Endothelial cell of umbilical vein (primary cell): ENCODE results near the gene CLDND1. TPM values are rescaled to one million over a fixed set of nuclear protein-coding genes. Genes with fewer than 3 reads are reported as not detected.

Source experiments
- BruUV-seq: library from RNA; stranded (reverse); fragments of 400-500 nt; replicated peaks from 2 replicates; lab custom pipeline; 2021; lab: Mats Ljungman, UMichigan
- CTCF ChIA-PET: fragments of 300-600, 350-600 bp; sonication (Branson Sonifier 250); formaldehyde crosslinking; loops from one replicate; lab custom pipeline; 2021; ENCODE audit warnings: antibody characterized with exemption, inconsistent platforms; lab: Charles Lee
- POLR2A ChIA-PET: fragments of 300-600, 350-600 bp; sonication (Branson Sonifier 250); formaldehyde crosslinking; loops from one replicate; lab custom pipeline; 2021; ENCODE audit warnings: antibody characterized with exemption, inconsistent platforms; lab: Charles Lee
- DNase-seq: peaks from one replicate; pipeline ENCODE4 v3.0.0-alpha.2; 2011; ENCODE audit warnings: low read depth, low spot score
- FAIRE-seq: peaks from 2 replicates; lab custom pipeline; 2011; peaks lifted over from hg19 to GRCh38; lab: Jason Lieb, UNC
- H2AFZ ChIP-seq: 2 replicates; pipeline ENCODE4 v1.6.0; 2012; ENCODE audit warnings: low read depth, low read length, control low read depth, inconsistent platforms
- H3K27ac ChIP-seq: 2 replicates; pipeline ENCODE4 v1.5.1; 2011; ENCODE audit warnings: low read depth, mild to moderate bottlenecking, control low read depth, low read length, moderate library complexity; ENCODE audit not compliant: insufficient read depth
- H3K27me3 ChIP-seq, 2 experiments: 2 replicates each; pipeline versions ENCODE4 v1.6.0 to v1.6.1; 2011; ENCODE audit warnings: low read length in 2 of 2, mixed read lengths in 1 of 2; ENCODE audit not compliant: control insufficient read depth in 2 of 2, insufficient read depth in 2 of 2
- H3K36me3 ChIP-seq, 2 experiments: 2 replicates in 1 of 2; 3 replicates in 1 of 2; pipeline ENCODE4 v1.5.1; 2011; ENCODE audit warnings: low read length in 2 of 2, mild to moderate bottlenecking in 1 of 2, moderate library complexity in 1 of 2; ENCODE audit not compliant: control insufficient read depth in 2 of 2, insufficient read depth in 2 of 2; ENCODE audit errors: extremely low read depth in 1 of 2
- H3K4me1 ChIP-seq: 3 replicates; pipeline ENCODE4 v1.5.1; 2011; ENCODE audit warnings: mild to moderate bottlenecking, low read length; ENCODE audit not compliant: control insufficient read depth, insufficient read depth; ENCODE audit errors: extremely low read depth
- H3K4me2 ChIP-seq: 2 replicates; pipeline ENCODE4 v1.6.1; 2011; ENCODE audit warnings: low read length, control low read depth, mixed read lengths; ENCODE audit not compliant: insufficient read depth
- H3K4me3 ChIP-seq, 3 experiments: fragments of 200-600 bp in 1 of 3; sonication (generic), shearing (Covaris generic) in 1 of 3; replicated peaks in 1 of 3; 2 replicates each; pipeline ENCODE4 v1.5.1; 2011 to 2016; ENCODE audit warnings: control low read depth in 3 of 3, low read length in 3 of 3, mild to moderate bottlenecking in 2 of 3, inconsistent platforms in 1 of 3, low read depth in 1 of 3, moderate library complexity in 1 of 3; ENCODE audit not compliant: insufficient read depth in 1 of 3
- H3K79me2 ChIP-seq: 2 replicates; pipeline ENCODE4 v1.6.0; 2012; ENCODE audit warnings: low read length, inconsistent platforms; ENCODE audit not compliant: control insufficient read depth, insufficient read depth
- H3K9ac ChIP-seq: replicated peaks from 2 replicates; pipeline ENCODE3; 2011; ENCODE audit warnings: low read length, control low read depth; ENCODE audit not compliant: insufficient read depth; ENCODE audit errors: extremely low read depth
- H3K9me1 ChIP-seq: replicated peaks from 3 replicates; pipeline ENCODE4 v1.6.0; 2011; ENCODE audit warnings: mild to moderate bottlenecking, low read length; ENCODE audit not compliant: control insufficient read depth, insufficient read depth; ENCODE audit errors: extremely low read depth
- H3K9me3 ChIP-seq: replicated peaks from 2 replicates; pipeline ENCODE4 v1.5.1; 2012; ENCODE audit warnings: low read length, inconsistent platforms; ENCODE audit not compliant: control insufficient read depth, insufficient read depth
- H4K20me1 ChIP-seq: replicated peaks from 2 replicates; pipeline ENCODE3; 2011; ENCODE audit warnings: mild to moderate bottlenecking, low read length; ENCODE audit not compliant: control insufficient read depth, insufficient read depth; ENCODE audit errors: extremely low read depth
- CTCF ChIP-seq, 2 donors: IDR thresholded peaks; 1 replicate in 1 of 2; 2 replicates in 1 of 2; pipeline ENCODE4 v1.5.1; 2011; ENCODE audit warnings: low read length in 2 of 2, mild to moderate bottlenecking in 2 of 2, moderate library complexity in 2 of 2, control low read depth in 1 of 2, inconsistent platforms in 1 of 2, low read depth in 1 of 2; ENCODE audit not compliant: insufficient read depth in 1 of 2; ENCODE audit errors: extremely low read depth in 1 of 2
- EZH2 ChIP-seq: IDR thresholded peaks from 2 replicates; pipeline ENCODE4 v1.6.1; 2012; ENCODE audit warnings: borderline replicate concordance, low read depth, mild to moderate bottlenecking, moderate library complexity, low read length, inconsistent platforms; ENCODE audit not compliant: severe bottlenecking
- FOS ChIP-seq: IDR thresholded peaks from 2 replicates; pipeline ENCODE4 v1.6.1; 2011; ENCODE audit warnings: mild to moderate bottlenecking, low read length, moderate library complexity, borderline replicate concordance; ENCODE audit not compliant: insufficient read depth
- GATA2 ChIP-seq: IDR thresholded peaks from 2 replicates; pipeline ENCODE4 v1.7.0; 2011; ENCODE audit warnings: low read depth, mild to moderate bottlenecking, moderate library complexity, mixed read lengths, low read length; ENCODE audit not compliant: insufficient read length, insufficient read depth
- JUN ChIP-seq: IDR thresholded peaks from 2 replicates; pipeline ENCODE4 v1.6.1; 2011; ENCODE audit warnings: borderline replicate concordance, low read depth; ENCODE audit not compliant: insufficient read length, insufficient read depth
- MYC ChIP-seq: IDR thresholded peaks from one replicate; pipeline ENCODE4 v1.6.1; 2011; ENCODE audit warnings: mild to moderate bottlenecking, low read depth, low read length
- POLR2A ChIP-seq: IDR thresholded peaks from 2 replicates; pipeline ENCODE4 v1.6.1; 2012; ENCODE audit warnings: low read depth, mild to moderate bottlenecking, control low read depth, low read length
- POLR2AphosphoS5 ChIP-seq: IDR thresholded peaks from 2 replicates; pipeline ENCODE4 v1.6.1; 2012; ENCODE audit warnings: low read depth, mild to moderate bottlenecking, control low read depth, low read length, moderate library complexity; ENCODE audit not compliant: insufficient read depth
- dilution Hi-C: fragments of 300-500 bp; cut with MboI; formaldehyde crosslinking; loops from one replicate; pipeline ENCODE4 v1.15.0; 2019; ENCODE audit warnings: low sequenced_read_pairs; ENCODE audit not compliant: extremely low pct_ligation_motif_present
- intact Hi-C: fragments of 100-400 bp; cut with micrococcal nuclease; formaldehyde crosslinking; loops from one replicate; pipeline ENCODE4 v1.10.0; 2022
- polyA plus RNA-seq, 4 experiments: library from polyadenylated mRNA; depleted of rRNA in 3 of 4; stranded (reverse) in 3 of 4; unstranded in 1 of 4; fragments of >200 nt; gene quantifications; 2 replicates each; pipeline versions ENCODE4 v1.2.1 to v1.2.3, GENCODE V29; 2011 to 2012; ENCODE audit warnings: missing spikeins in 1 of 4
- total RNA-seq: library from RNA; stranded (reverse); gene quantifications from 2 replicates; pipeline ENCODE4 v1.2.3, GENCODE V29; 2021
- TF ChIP-seq, protein P1 (sequence below): IDR thresholded peaks from 2 replicates; pipeline ENCODE4 v1.6.1; 2011; ENCODE audit not compliant: insufficient read depth, insufficient read length

CLDND1 gene
- total and polyA plus RNA-seq, 2 donors (not counting 3 experiments of a cell fraction or from before 2014, with no cell fraction given) = 101 to 214 TPM

GRCh38 chr3:98531622-98532274, 9.0 kb upstream of the CLDND1 start, which contains the start of gene GPR15:
GPR15 (plus strand) TSS chr3:98531978; CDS start chr3:98532034, 56 bp downstream.
- Histone ChIP-seq H3K9me3 (no peaks in the 10 kb centered on the region), H3K4me3 (no peak within 1 kb of the TSS), H3K79me2 (no peaks in the 10 kb centered on the region), H3K9ac (no peak within 1 kb of the TSS), H3K4me2 (no peak within 1 kb of the TSS), H3K4me1 (no peaks in the 10 kb centered on the region), H3K36me3 (no peaks in the 10 kb centered on the region), H2AFZ (no peak within 1 kb of the TSS), H4K20me1 (no peaks in the 10 kb centered on the region), H3K9me1 (no peaks in the 10 kb centered on the region), H3K27ac (no peak within 1 kb of the TSS), H3K27me3 (peaks cover 20 to 26% of the 10 kb centered on the region in 2 experiments)
- intact Hi-C loops = no loop called here
- POLR2A ChIA-PET = no interaction called here
- TF ChIP-seq, protein P1, sequence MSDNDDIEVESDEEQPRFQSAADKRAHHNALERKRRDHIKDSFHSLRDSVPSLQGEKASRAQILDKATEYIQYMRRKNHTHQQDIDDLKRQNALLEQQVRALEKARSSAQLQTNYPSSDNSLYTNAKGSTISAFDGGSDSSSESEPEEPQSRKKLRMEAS = no peak
- no peak for TF ChIP-seq FOS
- no peak for TF ChIP-seq JUN
- TF ChIP-seq EZH2 = no peak
- TF ChIP-seq CTCF (IDR thresholded peaks at IDR 0.05; ENCODE audit: extremely low read depth in 1 of 2, insufficient read depth in 1 of 2, low read depth in 1 of 2, low read length in 2 of 2) = no peak
- TF ChIP-seq POLR2A = no peak
- TF ChIP-seq GATA2 = no peak
- no peak for TF ChIP-seq MYC
- no peak for TF ChIP-seq POLR2AphosphoS5
- dilution Hi-C loops = no loop called here
- DNase-seq (no peak), FAIRE-seq (no peak)
- CTCF ChIA-PET = interaction anchor here (1.0 kb wide), 1 partner anchor 9 kb away, joined by 3 read pairs; the partner anchor contains the start of gene CLDND1
- BruUV-seq = no TSS peak
